Endothelial cell of umbilical vein (primary cell): Measurements from ENCODE around the gene C16orf86. TPM values are rescaled to one million over a fixed set of nuclear protein-coding genes. Genes with fewer than 3 reads are reported as not detected.

Experiments
- BruUV-seq: library from RNA; stranded (reverse); fragments of 400-500 nt; replicated peaks from 2 replicates; lab custom pipeline; 2021; lab: Mats Ljungman, UMichigan
- CTCF ChIA-PET: fragments of 300-600, 350-600 bp; sonication (Branson Sonifier 250); formaldehyde crosslinking; loops from one replicate; lab custom pipeline; 2021; ENCODE audit warnings: antibody characterized with exemption, inconsistent platforms; lab: Charles Lee
- POLR2A ChIA-PET: fragments of 300-600, 350-600 bp; sonication (Branson Sonifier 250); formaldehyde crosslinking; loops from one replicate; lab custom pipeline; 2021; ENCODE audit warnings: antibody characterized with exemption, inconsistent platforms; lab: Charles Lee
- DNase-seq: peaks from one replicate; pipeline ENCODE4 v3.0.0-alpha.2; 2011; ENCODE audit warnings: low read depth, low spot score
- FAIRE-seq: peaks from 2 replicates; lab custom pipeline; 2011; peaks lifted over from hg19 to GRCh38; lab: Jason Lieb, UNC
- H2AFZ ChIP-seq: 2 replicates; pipeline ENCODE4 v1.6.0; 2012; ENCODE audit warnings: low read depth, low read length, control low read depth, inconsistent platforms
- H3K27ac ChIP-seq: 2 replicates; pipeline ENCODE4 v1.5.1; 2011; ENCODE audit warnings: low read depth, mild to moderate bottlenecking, control low read depth, low read length, moderate library complexity; ENCODE audit not compliant: insufficient read depth
- H3K27me3 ChIP-seq, 2 experiments: 2 replicates each; pipeline versions ENCODE4 v1.6.0 to v1.6.1; 2011; ENCODE audit warnings: low read length in 2 of 2, mixed read lengths in 1 of 2; ENCODE audit not compliant: control insufficient read depth in 2 of 2, insufficient read depth in 2 of 2
- H3K36me3 ChIP-seq, 2 experiments: 2 replicates in 1 of 2; 3 replicates in 1 of 2; pipeline ENCODE4 v1.5.1; 2011; ENCODE audit warnings: low read length in 2 of 2, mild to moderate bottlenecking in 1 of 2, moderate library complexity in 1 of 2; ENCODE audit not compliant: control insufficient read depth in 2 of 2, insufficient read depth in 2 of 2; ENCODE audit errors: extremely low read depth in 1 of 2
- H3K4me1 ChIP-seq: 3 replicates; pipeline ENCODE4 v1.5.1; 2011; ENCODE audit warnings: mild to moderate bottlenecking, low read length; ENCODE audit not compliant: control insufficient read depth, insufficient read depth; ENCODE audit errors: extremely low read depth
- H3K4me2 ChIP-seq: 2 replicates; pipeline ENCODE4 v1.6.1; 2011; ENCODE audit warnings: low read length, control low read depth, mixed read lengths; ENCODE audit not compliant: insufficient read depth
- H3K4me3 ChIP-seq, 3 experiments: fragments of 200-600 bp in 1 of 3; sonication (generic), shearing (Covaris generic) in 1 of 3; replicated peaks in 1 of 3; 2 replicates each; pipeline ENCODE4 v1.5.1; 2011 to 2016; ENCODE audit warnings: control low read depth in 3 of 3, low read length in 3 of 3, mild to moderate bottlenecking in 2 of 3, inconsistent platforms in 1 of 3, low read depth in 1 of 3, moderate library complexity in 1 of 3; ENCODE audit not compliant: insufficient read depth in 1 of 3
- H3K79me2 ChIP-seq: 2 replicates; pipeline ENCODE4 v1.6.0; 2012; ENCODE audit warnings: low read length, inconsistent platforms; ENCODE audit not compliant: control insufficient read depth, insufficient read depth
- H3K9ac ChIP-seq: replicated peaks from 2 replicates; pipeline ENCODE3; 2011; ENCODE audit warnings: low read length, control low read depth; ENCODE audit not compliant: insufficient read depth; ENCODE audit errors: extremely low read depth
- H3K9me1 ChIP-seq: replicated peaks from 3 replicates; pipeline ENCODE4 v1.6.0; 2011; ENCODE audit warnings: mild to moderate bottlenecking, low read length; ENCODE audit not compliant: control insufficient read depth, insufficient read depth; ENCODE audit errors: extremely low read depth
- H3K9me3 ChIP-seq: replicated peaks from 2 replicates; pipeline ENCODE4 v1.5.1; 2012; ENCODE audit warnings: low read length, inconsistent platforms; ENCODE audit not compliant: control insufficient read depth, insufficient read depth
- H4K20me1 ChIP-seq: replicated peaks from 2 replicates; pipeline ENCODE3; 2011; ENCODE audit warnings: mild to moderate bottlenecking, low read length; ENCODE audit not compliant: control insufficient read depth, insufficient read depth; ENCODE audit errors: extremely low read depth
- CTCF ChIP-seq, 2 donors: IDR thresholded peaks; 1 replicate in 1 of 2; 2 replicates in 1 of 2; pipeline ENCODE4 v1.5.1; 2011; ENCODE audit warnings: low read length in 2 of 2, mild to moderate bottlenecking in 2 of 2, moderate library complexity in 2 of 2, control low read depth in 1 of 2, inconsistent platforms in 1 of 2, low read depth in 1 of 2; ENCODE audit not compliant: insufficient read depth in 1 of 2; ENCODE audit errors: extremely low read depth in 1 of 2
- EZH2 ChIP-seq: IDR thresholded peaks from 2 replicates; pipeline ENCODE4 v1.6.1; 2012; ENCODE audit warnings: borderline replicate concordance, low read depth, mild to moderate bottlenecking, moderate library complexity, low read length, inconsistent platforms; ENCODE audit not compliant: severe bottlenecking
- FOS ChIP-seq: IDR thresholded peaks from 2 replicates; pipeline ENCODE4 v1.6.1; 2011; ENCODE audit warnings: mild to moderate bottlenecking, low read length, moderate library complexity, borderline replicate concordance; ENCODE audit not compliant: insufficient read depth
- GATA2 ChIP-seq: IDR thresholded peaks from 2 replicates; pipeline ENCODE4 v1.7.0; 2011; ENCODE audit warnings: low read depth, mild to moderate bottlenecking, moderate library complexity, mixed read lengths, low read length; ENCODE audit not compliant: insufficient read length, insufficient read depth
- JUN ChIP-seq: IDR thresholded peaks from 2 replicates; pipeline ENCODE4 v1.6.1; 2011; ENCODE audit warnings: borderline replicate concordance, low read depth; ENCODE audit not compliant: insufficient read length, insufficient read depth
- MAX ChIP-seq: IDR thresholded peaks from 2 replicates; pipeline ENCODE4 v1.6.1; 2011; ENCODE audit not compliant: insufficient read depth, insufficient read length
- MYC ChIP-seq: IDR thresholded peaks from one replicate; pipeline ENCODE4 v1.6.1; 2011; ENCODE audit warnings: mild to moderate bottlenecking, low read depth, low read length
- POLR2A ChIP-seq: IDR thresholded peaks from 2 replicates; pipeline ENCODE4 v1.6.1; 2012; ENCODE audit warnings: low read depth, mild to moderate bottlenecking, control low read depth, low read length
- POLR2AphosphoS5 ChIP-seq: IDR thresholded peaks from 2 replicates; pipeline ENCODE4 v1.6.1; 2012; ENCODE audit warnings: low read depth, mild to moderate bottlenecking, control low read depth, low read length, moderate library complexity; ENCODE audit not compliant: insufficient read depth
- dilution Hi-C: fragments of 300-500 bp; cut with MboI; formaldehyde crosslinking; loops from one replicate; pipeline ENCODE4 v1.15.0; 2019; ENCODE audit warnings: low sequenced_read_pairs; ENCODE audit not compliant: extremely low pct_ligation_motif_present
- intact Hi-C: fragments of 100-400 bp; cut with micrococcal nuclease; formaldehyde crosslinking; loops from one replicate; pipeline ENCODE4 v1.10.0; 2022
- polyA plus RNA-seq, 4 experiments: library from polyadenylated mRNA; depleted of rRNA in 3 of 4; stranded (reverse) in 3 of 4; unstranded in 1 of 4; fragments of >200 nt; gene quantifications; 2 replicates each; pipeline versions ENCODE4 v1.2.1 to v1.2.3, GENCODE V29; 2011 to 2012; ENCODE audit warnings: missing spikeins in 1 of 4
- total RNA-seq: library from RNA; stranded (reverse); gene quantifications from 2 replicates; pipeline ENCODE4 v1.2.3, GENCODE V29; 2021

Gene C16orf86
- total and polyA plus RNA-seq, 2 donors (not counting 3 experiments of a cell fraction or from before 2014, with no cell fraction given): 0.62 to 0.98 TPM

- no peaks in the 10 kb centered on the region for H3K9me3 ChIP-seq
- no peak for FAIRE-seq
- H3K4me1 ChIP-seq: no peaks in the 10 kb centered on the region
- intact Hi-C loops (no loop called here), dilution Hi-C loops (loop anchor here (25.0 kb wide), 1 partner anchor 218 kb away; no protein-coding TSS in a partner anchor)
- H3K9me1 ChIP-seq: no peaks in the 10 kb centered on the region
- H3K4me2 ChIP-seq: no peak overlapping the region
- ChIA-PET CTCF (interaction anchor here (0.7 kb wide), 1 partner anchor 174 kb away, joined by 4 read pairs; no protein-coding TSS in a partner anchor), POLR2A (no interaction called here)
- H2AFZ ChIP-seq: no peak overlapping the region
- TF ChIP-seq MYC (no peak), POLR2A (no peak), MAX (no peak), GATA2 (no peak), CTCF (IDR thresholded peaks at IDR 0.05; ENCODE audit: extremely low read depth in 1 of 2, insufficient read depth in 1 of 2, low read depth in 1 of 2, low read length in 2 of 2) (no peak), FOS (no peak), POLR2AphosphoS5 (no peak), JUN (no peak), EZH2 (no peak)
- H4K20me1 ChIP-seq: peaks cover 2% of the 10 kb centered on the region
- H3K27ac ChIP-seq: no peak overlapping the region
- no peak for DNase-seq
- no peaks in the 10 kb centered on the region for H3K27me3 ChIP-seq
- H3K4me3 ChIP-seq: no peak overlapping the region
- BruUV-seq: no TSS peak
- no peak overlapping the region for H3K9ac ChIP-seq
- H3K36me3 ChIP-seq: peaks cover 0 to 7% of the 10 kb centered on the region in 2 experiments
- H3K79me2 ChIP-seq: peaks cover 39% of the 10 kb centered on the region
Measured at GRCh38 chr16:67694611-67695010, 28.0 kb downstream of the C16orf86 start.
